Measurements from ENCODE around the gene DCAF11. TPM values are rescaled to one million over a fixed set of nuclear protein-coding genes. Genes with fewer than 3 reads are reported as not detected.

The DCAF11 gene
- total RNA-seq, 6 donors from 2014 or later: 68.4 to 138 (median 95.0) TPM

GRCh38 chr14:24144451-24144850 lies 29.9 kb downstream of the DCAF11 start:
- no peaks in the 10 kb centered on the region for H3K27me3 ChIP-seq
- no peak overlapping the region for H3K4me3 ChIP-seq
- 88 to 100% methylated on average over 1 of the region's 1 CpG for WGBS, 2 donors
- DNase-seq: no peak
- ATAC-seq (ENCODE audit: low FRiP score in 2 of 2): no peak
- peaks cover 35 to 55% (median 41%) of the 10 kb centered on the region in 4 donors for H3K4me1 ChIP-seq
- H3K36me3 ChIP-seq: peaks cover 8 to 20% (median 13%) of the 10 kb centered on the region in 4 donors
- H3K27ac ChIP-seq: peak overlapping the region in 1 of 4 donors; percentile 95
- H3K9me3 ChIP-seq: no peaks in the 10 kb centered on the region
- no peak for TF ChIP-seq POLR2AphosphoS5 (IDR thresholded peaks at IDR 0.05)
- TF ChIP-seq, protein P1, sequence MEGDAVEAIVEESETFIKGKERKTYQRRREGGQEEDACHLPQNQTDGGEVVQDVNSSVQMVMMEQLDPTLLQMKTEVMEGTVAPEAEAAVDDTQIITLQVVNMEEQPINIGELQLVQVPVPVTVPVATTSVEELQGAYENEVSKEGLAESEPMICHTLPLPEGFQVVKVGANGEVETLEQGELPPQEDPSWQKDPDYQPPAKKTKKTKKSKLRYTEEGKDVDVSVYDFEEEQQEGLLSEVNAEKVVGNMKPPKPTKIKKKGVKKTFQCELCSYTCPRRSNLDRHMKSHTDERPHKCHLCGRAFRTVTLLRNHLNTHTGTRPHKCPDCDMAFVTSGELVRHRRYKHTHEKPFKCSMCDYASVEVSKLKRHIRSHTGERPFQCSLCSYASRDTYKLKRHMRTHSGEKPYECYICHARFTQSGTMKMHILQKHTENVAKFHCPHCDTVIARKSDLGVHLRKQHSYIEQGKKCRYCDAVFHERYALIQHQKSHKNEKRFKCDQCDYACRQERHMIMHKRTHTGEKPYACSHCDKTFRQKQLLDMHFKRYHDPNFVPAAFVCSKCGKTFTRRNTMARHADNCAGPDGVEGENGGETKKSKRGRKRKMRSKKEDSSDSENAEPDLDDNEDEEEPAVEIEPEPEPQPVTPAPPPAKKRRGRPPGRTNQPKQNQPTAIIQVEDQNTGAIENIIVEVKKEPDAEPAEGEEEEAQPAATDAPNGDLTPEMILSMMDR (IDR thresholded peaks at IDR 0.05): no peak
- no peak for TF ChIP-seq EP300 (IDR thresholded peaks at IDR 0.05)
- TF ChIP-seq POLR2A (IDR thresholded peaks at IDR 0.05): no peak

GRCh38 chr14:24145219-24145618 lies 30.6 kb downstream of the DCAF11 start:
- WGBS, 2 donors: 94 to 100% methylated on average over 2 of the region's 2 CpGs
- Histone ChIP-seq H3K36me3 (peaks cover 14 to 25% (median 19%) of the 10 kb centered on the region in 4 donors), H3K27ac (peak overlapping the region; percentile 87 to 96 (median 92)), H3K27me3 (no peaks in the 10 kb centered on the region), H3K4me1 (peaks cover 28 to 53% (median 35%) of the 10 kb centered on the region in 4 donors), H3K9me3 (no peaks in the 10 kb centered on the region), H3K4me3 (peak overlapping the region in 1 of 4 donors; percentile 92)
- TF ChIP-seq, protein P1 (IDR thresholded peaks at IDR 0.05): no peak
- TF ChIP-seq POLR2AphosphoS5 (IDR thresholded peaks at IDR 0.05): no peak
- TF ChIP-seq POLR2A (IDR thresholded peaks at IDR 0.05): no peak
- TF ChIP-seq EP300 (IDR thresholded peaks at IDR 0.05): no peak
- DNase-seq (no peak), ATAC-seq (ENCODE audit: low FRiP score in 2 of 2) (no peak)

GRCh38 chr14:24145690-24146452 lies 31.3 kb downstream of the DCAF11 start:
- no peaks in the 10 kb centered on the region for H3K27me3 ChIP-seq
- H3K9me3 ChIP-seq: no peaks in the 10 kb centered on the region
- peaks cover 26 to 47% (median 29%) of the 10 kb centered on the region in 4 donors for H3K4me1 ChIP-seq
- 7 to 11% methylated on average over 7 to 9 of the region's 9 CpGs for WGBS, 2 donors
- H3K4me3 ChIP-seq: peak overlapping the region; percentile 43 to 99 (median 93)
- TF ChIP-seq POLR2A (IDR thresholded peaks at IDR 0.05): no peak
- TF ChIP-seq POLR2AphosphoS5 (IDR thresholded peaks at IDR 0.05): no peak
- TF ChIP-seq, protein P1 (IDR thresholded peaks at IDR 0.05): no peak
- no peak for TF ChIP-seq EP300 (IDR thresholded peaks at IDR 0.05)
- ATAC-seq (ENCODE audit: low FRiP score in 2 of 2) (no peak), DNase-seq (no peak)
- peak overlapping the region; percentile 87 to 96 (median 92) for H3K27ac ChIP-seq
- peaks cover 21 to 32% (median 25%) of the 10 kb centered on the region in 4 donors for H3K36me3 ChIP-seq

- Histone ChIP-seq H3K4me3 (peak within 1 kb of the TSS; percentile 67 to 99 (median 93)), H3K4me1 (peaks cover 26 to 45% (median 29%) of the 10 kb centered on the region in 4 donors), H3K36me3 (peaks cover 24 to 38% (median 31%) of the 10 kb centered on the region in 4 donors), H3K9me3 (no peaks in the 10 kb centered on the region), H3K27ac (peak within 1 kb of the TSS; percentile 87 to 96 (median 92)), H3K27me3 (no peaks in the 10 kb centered on the region)
- TF ChIP-seq POLR2A (IDR thresholded peaks at IDR 0.05): peak in 2 of 4 donors; percentile 41 to 54
- TF ChIP-seq, protein P1 (IDR thresholded peaks at IDR 0.05): no peak
- TF ChIP-seq POLR2AphosphoS5 (IDR thresholded peaks at IDR 0.05): peak; percentile 64 to 67
- ATAC-seq (ENCODE audit: low FRiP score in 2 of 2): peak; percentile 93 to 95
- DNase-seq: peak; percentile 91 to 99
- 0 to 1% methylated on average over 16 to 24 of the region's 25 CpGs for WGBS, 2 donors
Measured at GRCh38 chr14:24146453-24146977, 31.9 kb downstream of the DCAF11 start, which contains the start of gene PSME2. PSME2 (minus strand) TSS chr14:24146610; CDS start chr14:24146581, 29 bp downstream.

Measured in upper lobe of left lung (tissue), 6 donors.